ENCODE measurements around the gene ZNF277. TPM values are rescaled to one million over a fixed set of nuclear protein-coding genes. Genes with fewer than 3 reads are reported as not detected.

ZNF277 gene
- total RNA-seq, 1 donor from 2014 or later = 67.3 TPM

DNA sequence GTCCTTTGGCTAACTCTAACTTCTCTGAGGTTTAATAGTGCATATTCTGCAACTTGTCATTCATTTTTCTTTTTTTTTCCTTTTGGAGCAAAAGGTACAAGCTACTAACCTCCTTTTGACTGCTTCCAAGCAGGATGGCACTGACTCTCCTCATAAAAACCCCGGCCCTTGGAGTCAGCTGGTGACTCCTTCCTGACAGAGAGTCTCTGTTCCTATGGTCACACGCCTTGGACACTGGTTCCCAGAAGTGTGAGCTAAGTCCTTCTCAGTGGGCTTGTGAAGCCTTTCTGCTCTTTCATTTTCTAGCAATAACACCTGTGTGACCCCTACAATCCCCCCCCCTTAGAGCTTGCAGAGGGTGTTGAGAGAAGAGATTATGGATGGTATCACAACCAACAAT lies 22.0 kb upstream of the ZNF277 start:
- FAIRE-seq (no peak), DNase-seq (ENCODE audit: low spot score in 2 of 2) (no peak)

DNA sequence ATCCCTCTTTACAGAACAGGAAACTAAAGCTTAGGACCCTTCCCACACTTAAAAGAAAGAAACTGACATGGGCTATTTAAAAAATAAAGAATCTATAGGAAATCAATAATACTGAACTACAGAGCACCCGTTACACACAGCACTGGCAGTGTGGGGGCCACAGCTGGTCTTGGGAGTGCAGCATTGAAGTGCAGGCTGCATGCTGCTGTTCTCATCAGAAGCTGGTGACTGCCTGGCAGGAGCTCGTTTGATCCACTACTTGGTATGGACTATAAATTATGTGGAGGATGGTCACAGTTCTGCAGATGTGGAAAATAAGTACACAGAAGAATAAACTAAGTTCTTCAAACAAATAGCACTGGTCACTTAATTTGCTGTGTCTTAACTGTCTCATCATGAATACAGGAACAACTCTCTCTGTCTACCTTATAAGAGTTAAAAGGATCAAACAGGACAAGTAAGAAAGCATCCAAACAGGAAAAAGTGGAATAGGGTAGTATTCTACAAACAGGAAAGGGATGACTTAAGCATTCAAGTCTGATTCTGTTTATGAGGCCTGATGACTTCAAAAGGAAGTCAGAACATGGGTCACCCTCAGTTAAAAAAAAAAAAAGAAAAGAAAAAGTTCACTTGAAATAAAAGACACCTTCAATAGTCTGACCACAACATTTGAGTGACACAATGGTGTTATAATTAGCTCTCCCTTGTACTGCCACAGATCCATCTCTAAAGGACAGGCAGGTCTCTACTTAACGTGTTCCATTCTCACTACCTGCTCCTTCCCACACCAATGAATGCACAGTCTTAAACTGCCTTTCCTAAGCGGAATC lies 21.3 kb upstream of the ZNF277 start:
- DNase-seq (ENCODE audit: low spot score in 2 of 2) = no peak
- FAIRE-seq = no peak

DNA sequence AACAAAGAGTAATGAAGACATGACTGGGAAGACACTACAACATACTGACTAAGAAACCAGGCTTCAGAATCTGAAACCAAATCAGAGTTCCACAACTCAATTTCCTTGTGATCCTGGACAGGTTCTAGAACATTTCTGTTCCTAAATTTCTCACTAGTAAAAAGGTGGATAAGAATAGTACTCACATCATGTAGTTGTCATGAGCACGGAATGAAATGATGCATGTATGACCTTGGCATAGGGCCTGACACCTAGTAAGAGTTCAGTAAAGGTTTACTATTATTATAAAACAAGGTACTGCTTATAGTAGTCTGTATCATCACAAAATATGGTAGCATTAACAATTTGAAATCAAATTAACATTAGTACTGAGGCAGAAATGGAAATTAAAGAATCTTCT lies 20.2 kb upstream of the ZNF277 start:
- DNase-seq (ENCODE audit: low spot score in 2 of 2) (no peak), FAIRE-seq (no peak)

DNA sequence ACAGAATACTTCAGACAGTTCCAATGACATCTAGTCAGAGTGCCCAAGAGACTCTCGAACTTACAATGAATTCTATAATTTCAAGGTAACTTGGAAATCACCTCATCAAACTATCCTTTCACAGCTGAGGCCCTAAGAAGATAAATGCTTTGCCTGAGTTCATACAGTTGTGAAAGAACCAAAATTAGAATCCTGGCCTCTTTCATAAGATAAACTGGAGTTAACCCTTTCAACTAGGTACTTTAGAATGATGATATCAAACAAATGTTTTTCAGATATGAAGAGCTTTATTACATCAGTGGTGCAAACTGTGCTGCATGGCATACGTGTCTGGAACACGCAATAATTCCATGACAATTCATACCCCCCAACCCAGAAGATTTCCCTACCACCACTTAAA lies 18.2 kb upstream of the ZNF277 start:
- FAIRE-seq (no peak), DNase-seq (ENCODE audit: low spot score in 2 of 2) (no peak)

DNA sequence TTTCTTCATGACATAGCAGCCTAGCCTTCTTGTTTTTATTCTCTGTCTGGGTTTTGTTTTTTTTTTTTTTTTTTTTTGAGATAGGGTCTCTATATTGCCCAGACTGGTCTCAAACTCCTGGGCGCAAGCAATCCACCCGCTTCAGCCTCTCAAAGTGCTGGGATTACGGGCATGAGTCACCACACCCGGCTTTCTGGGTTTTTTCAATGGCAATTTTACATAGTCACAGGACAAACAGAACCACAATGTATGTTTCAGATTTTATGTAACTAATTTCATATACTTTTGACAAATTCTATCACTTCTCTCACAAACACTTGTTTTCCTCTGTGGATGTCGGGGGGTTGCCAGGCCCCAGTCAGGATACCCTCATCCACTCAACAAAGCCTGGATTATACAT lies 16.8 kb upstream of the ZNF277 start:
- FAIRE-seq (no peak), DNase-seq (ENCODE audit: low spot score in 2 of 2) (no peak)

DNA sequence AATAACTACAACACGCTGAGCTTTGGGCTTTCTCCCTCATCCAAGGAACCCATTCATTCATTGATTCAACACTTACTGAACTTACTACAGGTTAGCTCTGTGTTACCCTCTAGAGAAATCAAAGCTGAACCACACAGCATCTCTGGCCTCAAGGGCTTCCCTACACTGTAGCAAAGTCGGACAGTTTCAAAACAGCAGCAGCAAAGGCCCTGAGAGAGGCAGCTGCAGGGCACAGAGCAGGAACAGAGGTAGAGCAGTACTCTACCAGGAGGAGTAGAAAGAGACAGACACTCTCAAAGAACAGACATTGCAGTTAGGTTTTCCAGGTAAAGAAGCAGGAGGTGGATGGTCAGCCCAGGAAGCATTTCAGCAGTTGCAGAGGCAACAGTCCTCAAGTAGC lies 16.4 kb upstream of the ZNF277 start:
- no peak for DNase-seq (ENCODE audit: low spot score in 2 of 2)
- no peak for FAIRE-seq

DNA sequence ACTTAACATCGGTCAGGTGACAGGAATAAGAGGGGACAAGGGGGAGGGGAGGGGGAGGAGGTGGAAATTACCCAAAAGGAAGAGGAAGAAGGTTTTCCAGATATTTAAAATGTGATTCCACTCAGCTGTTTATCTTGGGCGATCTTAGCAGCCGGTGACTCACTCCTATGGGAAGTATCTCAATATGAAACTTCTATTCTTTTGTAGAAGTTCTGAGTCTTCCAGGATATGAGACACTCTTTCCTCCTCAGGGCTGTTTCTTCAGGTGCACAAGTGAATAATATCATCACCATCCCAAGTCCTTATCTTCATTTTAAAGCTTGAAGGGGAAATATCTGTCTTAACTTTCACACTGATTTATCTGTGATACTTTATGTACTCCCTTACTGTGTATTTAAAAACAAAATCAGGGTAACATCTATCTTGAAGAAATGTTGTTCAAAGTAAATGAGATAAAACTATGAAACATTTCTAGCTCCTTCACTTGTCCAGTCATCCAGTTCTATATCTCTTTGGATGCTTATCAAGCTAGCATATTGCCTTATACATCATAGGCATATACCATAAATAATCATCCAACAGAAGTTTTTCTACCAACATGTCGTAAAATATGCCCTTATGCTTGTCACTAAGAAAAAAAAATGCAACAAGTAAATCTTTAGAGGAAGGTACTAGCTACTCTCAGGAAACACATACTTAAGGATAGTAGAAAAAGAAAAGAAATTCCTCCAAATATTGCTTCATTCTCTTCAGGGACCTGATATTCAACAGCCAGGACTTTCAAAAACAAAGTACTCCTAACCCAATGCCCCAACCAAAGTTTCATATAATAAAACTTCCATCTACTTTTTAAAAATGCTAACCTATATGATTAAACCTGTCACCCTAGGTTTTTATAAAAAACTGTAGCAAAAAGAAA lies 14.0 kb upstream of the ZNF277 start:
- FAIRE-seq (no peak), DNase-seq (ENCODE audit: low spot score in 2 of 2) (no peak)

DNA sequence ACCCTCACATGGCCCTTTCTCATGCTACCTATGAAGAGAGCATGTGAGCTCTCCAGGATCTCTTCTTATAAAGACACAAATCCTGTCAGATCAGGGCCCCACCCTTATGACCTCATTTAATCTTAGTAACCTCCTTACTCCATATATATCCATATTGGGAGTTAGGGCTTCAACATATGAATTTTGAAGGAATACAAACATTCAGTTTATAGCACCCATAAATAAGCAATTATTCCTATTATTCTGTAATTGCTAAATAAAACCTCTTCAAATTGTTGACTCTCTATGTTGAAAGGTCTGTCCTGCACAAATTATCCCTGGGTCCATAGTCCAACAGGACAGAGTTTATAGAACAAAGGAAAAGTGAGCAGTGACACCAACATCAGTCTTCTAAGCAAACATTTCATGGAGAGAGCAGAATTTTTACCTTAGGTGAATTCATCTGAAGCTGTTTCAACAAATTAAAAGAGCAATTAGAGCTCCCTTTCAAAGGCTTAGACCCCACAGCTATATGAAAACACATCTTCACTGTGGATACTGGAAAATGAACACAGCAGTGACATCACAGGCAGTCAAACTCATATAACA lies 12.5 kb upstream of the ZNF277 start:
- FAIRE-seq (no peak), DNase-seq (ENCODE audit: low spot score in 2 of 2) (no peak)

DNA sequence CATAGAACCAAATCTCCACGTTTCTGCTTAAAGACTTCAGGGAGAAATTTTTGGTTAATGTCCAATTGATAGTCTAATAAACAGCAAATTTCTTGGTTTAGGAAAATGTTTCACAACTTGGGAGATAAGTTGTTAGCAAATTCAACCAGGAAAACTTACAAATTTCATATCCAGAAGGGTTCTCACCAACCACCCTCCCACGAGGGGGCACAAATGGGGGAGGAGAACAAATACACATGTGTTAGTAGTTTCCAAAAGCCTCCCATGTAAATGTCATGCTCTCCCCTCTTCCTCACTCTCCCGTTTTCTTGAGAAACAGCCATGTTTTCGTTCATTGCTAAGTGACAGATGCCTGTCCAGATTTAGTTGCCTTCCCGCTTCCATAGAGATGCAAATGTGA lies 10.8 kb upstream of the ZNF277 start:
- no peak for DNase-seq (ENCODE audit: low spot score in 2 of 2)
- no peak for FAIRE-seq

DNA sequence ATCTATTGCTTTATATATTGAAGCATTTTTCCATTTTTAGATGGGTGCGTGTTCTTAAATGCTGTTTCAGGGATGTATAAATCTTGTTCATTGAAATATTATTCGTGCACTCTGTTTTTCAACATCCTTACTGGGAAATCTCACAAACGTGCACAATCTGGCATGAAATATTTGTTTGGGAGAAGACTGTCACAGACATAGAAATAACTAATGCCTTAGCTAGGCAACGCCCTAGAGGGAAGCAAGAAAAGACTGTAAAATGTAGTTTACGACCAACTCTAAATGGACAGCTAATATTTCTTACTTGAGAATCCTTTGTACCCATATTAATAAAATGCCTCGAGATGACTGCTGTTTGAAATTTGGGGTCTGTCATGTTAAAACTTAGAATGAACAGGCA lies 9.2 kb upstream of the ZNF277 start:
- DNase-seq (ENCODE audit: low spot score in 2 of 2) (no peak), FAIRE-seq (no peak)

DNA sequence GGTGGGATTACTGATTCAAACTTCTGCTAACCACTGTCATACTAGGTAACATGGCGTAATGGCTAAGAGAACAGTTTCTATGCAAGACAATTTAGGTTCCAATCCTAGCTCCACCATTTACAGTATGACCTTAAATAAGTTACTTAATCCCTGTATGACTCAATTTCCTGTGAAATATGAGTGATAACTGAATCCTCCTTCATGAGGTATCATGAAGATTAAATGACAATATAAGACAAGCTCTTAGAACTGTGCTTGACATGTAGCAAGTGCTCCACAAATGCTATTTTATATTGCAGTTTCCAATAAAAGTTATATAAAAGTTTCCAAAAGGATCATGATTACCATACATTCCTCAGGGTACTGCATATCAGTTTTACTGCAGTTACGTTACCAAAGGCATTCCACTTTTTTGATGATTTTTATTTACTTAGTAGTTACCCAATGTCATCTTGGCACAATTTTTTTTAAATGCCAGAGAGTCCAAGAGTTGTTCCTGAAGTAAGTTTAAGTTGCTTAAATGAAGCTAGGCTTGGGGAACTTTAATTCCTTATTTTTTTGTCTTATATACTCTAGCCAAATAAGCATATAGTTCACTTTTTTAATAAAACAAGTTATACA lies 7.3 kb upstream of the ZNF277 start:
- FAIRE-seq (no peak), DNase-seq (ENCODE audit: low spot score in 2 of 2) (no peak)

DNA sequence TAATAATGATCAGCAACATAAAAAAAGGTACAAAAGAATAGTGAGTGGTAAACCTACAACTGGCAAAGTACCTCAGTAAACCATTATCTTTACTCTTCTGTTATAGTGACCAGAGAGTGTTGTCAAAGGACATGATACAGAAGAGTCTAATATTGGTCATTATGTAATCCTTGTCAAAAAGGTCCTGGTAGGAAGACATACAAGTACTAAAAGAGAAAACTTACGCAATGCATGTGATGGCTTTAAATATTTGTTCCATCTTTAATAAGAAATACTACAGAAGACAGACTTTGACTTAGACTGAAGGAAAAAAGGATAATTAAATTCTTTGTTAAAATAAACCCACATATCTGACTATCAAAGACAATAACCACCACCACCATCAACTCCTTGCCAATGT lies 6.8 kb upstream of the ZNF277 start:
- no peak for FAIRE-seq
- DNase-seq (ENCODE audit: low spot score in 2 of 2) = no peak

DNA sequence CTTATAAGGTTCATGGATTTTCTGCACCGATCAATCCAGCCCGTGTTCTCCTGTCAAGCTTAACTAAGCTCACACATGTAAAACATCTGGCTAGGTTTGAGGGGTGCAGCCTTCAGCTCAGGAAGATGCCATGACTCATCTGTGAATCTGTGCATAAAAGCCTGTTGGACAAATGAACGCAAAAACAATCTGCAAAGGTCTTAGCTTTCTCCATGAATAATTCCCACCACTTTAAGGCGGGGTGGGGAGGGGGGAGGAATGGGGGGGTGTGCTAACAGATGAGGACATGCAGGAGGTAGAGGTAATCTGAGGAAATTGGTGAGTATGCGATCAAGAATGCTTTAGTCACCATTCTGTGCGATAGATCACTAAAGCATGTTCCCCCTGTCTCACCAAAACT lies 5.1 kb upstream of the ZNF277 start:
- FAIRE-seq = no peak

DNA sequence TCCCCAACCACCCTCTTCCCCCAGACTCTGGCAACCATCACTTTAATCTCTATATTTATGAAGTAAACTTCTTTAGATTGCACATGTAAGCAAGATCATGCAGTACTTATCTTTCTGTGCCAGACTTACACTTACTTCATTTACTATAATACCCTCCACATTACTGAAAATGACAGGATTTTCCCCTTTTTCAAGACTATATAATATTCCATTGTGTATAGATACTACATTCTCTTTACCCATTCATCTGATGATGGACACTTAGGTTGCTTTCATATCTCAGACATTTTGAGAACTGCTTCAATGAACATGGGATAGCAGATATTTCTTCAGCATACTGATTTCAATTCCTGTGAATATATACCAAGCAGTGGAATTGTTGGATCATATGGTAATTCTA lies 4.7 kb upstream of the ZNF277 start:
- DNase-seq (ENCODE audit: low spot score in 2 of 2) (no peak), FAIRE-seq (no peak)

More for the DNA sequence above, 5.1 kb upstream of the ZNF277 start:
- no peak for DNase-seq (ENCODE audit: low spot score in 2 of 2)

DNA sequence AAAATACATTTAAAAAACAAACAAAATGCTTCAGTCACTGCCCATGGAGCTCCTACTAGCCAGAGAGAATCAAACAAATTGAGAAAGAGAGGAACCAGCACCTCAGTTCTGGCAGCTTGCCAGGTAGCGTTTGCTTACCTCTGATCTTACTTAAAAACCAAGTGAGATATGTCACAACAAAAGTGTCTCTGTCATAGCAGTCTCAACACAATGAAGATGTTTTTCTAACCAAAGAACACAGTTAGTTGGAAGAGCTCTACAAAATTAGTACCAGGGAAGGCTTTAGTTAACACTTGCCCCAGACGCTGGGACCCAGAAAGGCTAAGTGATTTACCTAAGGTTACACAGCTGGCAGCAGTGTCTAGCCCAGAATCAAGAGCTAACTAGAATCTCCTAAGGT lies 3.7 kb upstream of the ZNF277 start:
- FAIRE-seq (no peak), DNase-seq (ENCODE audit: low spot score in 2 of 2) (no peak)

DNA sequence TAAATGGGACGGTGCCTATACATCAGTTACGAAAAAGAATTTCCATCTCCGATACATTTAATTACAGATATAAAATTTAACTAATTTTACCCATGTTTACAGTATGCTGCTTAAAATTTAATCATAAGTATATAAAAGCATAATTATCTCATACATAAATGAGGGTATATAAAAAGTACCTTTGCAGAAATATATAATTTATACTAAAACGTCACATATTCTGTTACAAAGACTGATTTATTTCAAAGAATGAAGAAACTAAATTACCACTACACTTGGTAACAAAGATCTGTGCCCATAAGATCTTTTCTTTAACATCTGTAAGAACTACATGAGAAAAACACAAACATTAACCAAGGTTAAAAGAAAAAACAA lies 3.1 kb upstream of the ZNF277 start:
- no peak for FAIRE-seq
- DNase-seq (ENCODE audit: low spot score in 2 of 2) = no peak

DNA sequence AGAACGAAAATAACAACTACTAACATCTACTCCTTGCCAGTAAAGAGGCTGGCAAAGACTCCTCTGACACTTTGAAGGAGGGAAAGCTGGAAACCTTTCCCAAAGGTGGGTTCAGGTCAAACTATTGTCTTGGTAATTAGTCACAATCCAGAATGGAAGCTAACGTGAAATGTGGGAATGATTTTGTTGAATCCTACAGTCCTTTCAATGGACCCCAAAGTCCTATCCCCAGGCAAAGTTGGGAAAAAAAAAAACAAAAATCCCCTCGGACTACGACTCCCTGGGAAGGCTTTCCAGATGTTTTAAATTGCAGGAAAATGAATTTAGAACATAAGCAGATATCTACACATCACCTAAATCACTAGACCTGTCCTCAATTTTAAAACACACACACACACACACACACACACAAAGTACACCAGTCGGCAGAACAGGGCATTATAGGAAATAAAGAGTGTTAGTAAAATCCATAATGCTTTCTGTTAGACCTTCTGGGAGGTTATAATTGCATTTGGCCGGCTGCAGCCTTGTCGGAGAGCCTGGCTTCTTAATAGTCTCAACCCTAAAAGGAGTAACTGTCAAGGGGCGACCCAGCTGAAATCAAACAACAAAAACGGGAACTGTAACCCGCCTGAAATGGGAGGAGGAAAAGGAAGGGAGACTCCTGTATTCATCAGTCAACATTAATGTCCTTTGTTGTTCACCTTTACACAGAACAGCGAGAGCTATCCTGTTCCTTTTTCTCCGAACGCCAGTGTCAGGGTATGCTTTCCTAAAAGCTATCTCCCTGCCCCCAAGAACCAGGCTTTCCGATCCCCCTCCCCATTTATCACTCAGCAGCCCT lies 1.8 kb upstream of the ZNF277 start:
- FAIRE-seq = no peak
- no peak for DNase-seq (ENCODE audit: low spot score in 2 of 2)

DNA sequence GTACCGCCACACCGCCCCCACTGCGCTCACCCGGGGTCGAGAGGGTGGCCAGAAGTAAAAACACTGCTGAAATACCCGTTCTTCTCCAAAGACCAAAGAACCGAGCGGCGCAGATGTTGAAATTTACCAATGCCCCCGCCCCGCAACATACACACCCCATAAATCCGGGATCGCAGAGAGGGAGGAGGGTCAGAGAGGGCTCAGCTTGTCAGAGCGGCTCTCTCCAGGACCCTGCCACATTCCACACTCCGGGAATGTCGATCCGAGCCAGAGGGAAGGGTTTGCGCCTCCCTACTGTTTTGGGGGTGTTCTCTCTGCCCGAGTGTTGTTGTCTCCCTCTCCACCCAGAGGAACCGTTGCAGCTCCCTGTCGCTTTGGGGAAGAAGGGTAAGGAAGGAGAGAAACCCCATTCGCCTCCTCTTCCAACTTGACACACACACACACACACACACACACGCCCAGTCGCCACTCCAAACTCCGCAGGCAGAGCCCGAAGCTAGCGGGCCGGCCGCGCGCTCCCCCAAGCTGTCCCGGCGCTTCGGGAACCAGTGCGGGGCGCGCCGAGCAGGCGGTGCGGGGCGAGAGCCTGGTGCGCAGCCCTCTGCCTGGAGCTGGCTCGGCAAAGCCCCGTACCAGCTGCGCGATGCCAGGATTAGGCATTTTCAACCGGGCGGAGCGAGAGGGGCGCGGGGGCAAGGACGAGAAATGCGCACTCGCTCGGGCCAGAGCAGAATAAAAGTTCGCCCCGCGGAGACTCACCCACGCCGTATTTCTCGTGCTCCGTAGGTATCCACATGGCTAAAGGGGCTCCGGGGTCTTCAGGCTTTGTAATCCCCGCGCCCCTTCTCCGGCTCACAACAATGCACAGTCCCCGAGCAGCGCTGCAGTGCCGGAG lies 905 bp upstream of the ZNF277 start:
- FAIRE-seq (no peak), DNase-seq (ENCODE audit: low spot score in 2 of 2) (peak; percentile 46 to 57)

DNA sequence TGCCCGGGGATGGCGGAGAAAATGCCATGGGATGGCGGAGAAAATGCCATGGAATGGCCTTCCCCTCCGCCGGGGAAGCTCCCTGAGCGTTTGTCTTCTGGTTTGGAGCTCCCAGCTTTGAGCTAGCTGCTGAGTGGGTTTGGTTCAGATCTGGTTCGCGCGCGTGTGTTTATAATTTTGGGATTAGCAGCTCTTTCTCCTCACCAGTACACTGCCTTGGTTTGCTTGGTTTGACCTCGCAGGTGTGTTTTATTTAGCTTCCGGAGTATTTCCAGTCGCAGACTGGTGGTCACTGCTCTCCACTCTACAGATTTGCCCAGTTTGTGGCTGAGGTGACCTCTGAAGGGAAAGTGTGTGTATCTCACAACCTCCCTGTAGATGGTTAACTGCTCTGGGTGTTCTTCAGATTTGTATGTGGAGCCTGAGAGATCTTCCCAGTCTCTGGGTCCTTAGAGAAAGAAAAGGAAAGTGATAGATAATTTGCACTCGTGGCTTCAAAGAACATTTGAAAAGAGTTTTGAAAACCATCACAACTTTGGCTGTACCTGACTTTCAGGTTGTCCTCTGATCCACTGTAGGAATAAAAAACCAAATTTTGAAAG lies 597 bp downstream of the ZNF277 start:
- FAIRE-seq (no peak), DNase-seq (ENCODE audit: low spot score in 2 of 2) (peak in 1 of 2 donors; percentile 16)

Data from frontal cortex (tissue), 4 donors.